Activated gamma-delta T cell (primary cell): Measurements from ENCODE around the gene B4GALT1.

Experiments used
- DNase-seq: peaks from one replicate; lab custom pipeline; 2025; lab: John Stamatoyannopoulos, UW

The B4GALT1 gene

DNA sequence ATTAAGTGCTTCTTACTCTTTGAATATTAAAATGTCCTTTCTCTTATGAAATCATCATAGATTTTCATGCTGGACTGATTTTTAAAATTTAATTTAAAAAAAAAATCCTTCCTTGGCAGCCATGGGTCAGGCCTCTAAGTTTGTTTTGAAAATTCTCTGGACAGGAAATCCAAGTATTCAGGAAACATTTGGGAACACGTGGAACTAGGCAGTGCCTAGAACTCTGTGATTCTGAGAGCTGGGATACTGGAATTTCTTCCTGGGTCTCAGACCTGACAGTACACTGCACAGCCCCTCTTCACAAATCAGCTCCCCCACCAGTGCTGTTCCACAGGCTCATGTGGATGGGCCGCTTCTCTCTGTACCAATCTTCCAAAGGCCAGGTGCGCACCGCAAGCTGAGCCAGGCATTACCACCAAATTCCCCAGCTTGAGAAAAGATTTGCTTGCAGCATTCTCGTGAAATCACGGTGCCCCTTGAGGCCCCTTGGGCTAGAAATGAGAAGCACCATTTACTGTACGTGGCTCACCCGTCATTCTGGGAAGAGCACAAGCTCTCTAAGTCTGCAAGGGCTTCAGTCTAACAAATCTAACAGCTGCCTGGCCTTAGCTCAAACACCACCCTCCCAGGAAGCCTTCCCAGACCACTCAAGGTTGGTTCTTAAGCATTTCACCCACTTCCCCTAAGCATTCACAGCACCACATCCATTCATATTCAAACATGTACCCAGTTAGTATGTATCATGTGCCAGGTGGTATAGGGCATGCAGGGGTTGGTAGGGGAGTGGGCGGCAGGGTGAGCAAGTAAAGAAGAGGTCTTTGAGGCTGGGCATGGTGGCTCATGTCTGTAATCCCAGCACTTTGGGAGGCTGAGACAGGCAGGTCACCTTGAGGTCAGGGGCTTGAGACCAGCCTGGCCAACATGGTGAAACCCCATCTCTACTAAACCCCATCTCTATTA is 26.5 kb downstream of the B4GALT1 start:
- no peak for DNase-seq

DNA sequence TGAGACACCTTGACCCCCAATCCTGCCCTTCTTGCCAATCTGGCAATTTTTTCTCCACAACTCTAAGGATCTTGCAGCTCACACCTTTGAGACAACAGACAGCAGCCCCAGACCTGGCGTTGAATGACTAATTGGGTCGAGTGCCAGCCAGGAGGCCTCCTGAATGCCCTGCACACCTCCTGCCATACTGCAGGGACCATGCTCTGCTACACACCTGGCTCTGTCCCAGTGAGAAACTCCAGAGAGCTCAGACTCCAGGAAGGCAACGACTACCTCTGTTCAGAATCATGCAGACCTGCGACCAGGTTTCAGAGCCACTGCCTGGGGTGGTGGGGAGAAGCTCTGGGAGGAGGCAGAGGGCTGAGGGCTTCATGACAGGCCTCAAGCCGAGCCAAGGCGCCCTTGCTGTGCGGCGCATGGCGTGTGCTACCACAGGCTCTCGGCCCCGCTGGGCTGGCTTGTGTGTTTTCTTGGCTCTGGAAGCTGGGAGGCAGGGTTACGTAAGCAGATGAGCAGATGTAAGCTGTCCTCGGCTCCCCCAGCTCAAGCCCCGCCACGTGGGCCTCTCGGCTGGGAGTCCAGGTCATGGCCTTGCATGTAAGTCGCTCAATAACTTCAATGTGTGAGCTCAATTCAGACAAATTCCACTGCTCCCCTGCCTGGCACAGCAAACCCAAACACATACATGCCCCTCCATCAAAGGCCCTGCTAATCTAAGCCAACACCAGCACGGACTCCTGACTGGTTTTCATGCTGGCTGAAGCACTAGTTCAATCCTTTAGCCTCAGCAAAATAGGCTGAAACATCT is 27.5 kb downstream of the B4GALT1 start:
- no peak for DNase-seq

DNA sequence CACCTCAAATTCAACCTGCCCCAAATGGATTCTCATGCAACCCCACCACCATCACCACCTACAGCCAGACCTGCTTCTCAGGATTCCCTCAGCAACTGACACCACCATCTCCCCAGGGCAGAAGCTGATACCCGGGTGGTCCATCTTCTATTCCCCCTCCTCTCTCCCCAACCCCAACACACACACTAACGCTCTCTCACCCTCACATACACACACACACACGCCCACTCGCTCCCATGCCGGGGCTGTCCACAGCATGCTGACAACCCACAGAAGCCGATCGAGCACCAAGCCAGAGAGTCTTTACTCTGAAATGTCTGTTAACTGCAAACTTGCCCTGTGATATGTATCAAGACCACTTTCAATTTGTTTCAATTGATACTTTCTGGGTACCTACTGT is 28.4 kb downstream of the B4GALT1 start:
- DNase-seq, result no peak

GRCh38 chr9:33137781-33138264 is 29.3 kb downstream of the B4GALT1 start:
- DNase-seq, result no peak

- no peak for DNase-seq
Observed at GRCh38 chr9:33136721-33137670, 30.1 kb downstream of the B4GALT1 start.

- DNase-seq, result no peak
Observed at GRCh38 chr9:33135470-33135958, 31.6 kb downstream of the B4GALT1 start.

GRCh38 chr9:33135031-33135461 is 32.1 kb downstream of the B4GALT1 start:
- DNase-seq, result no peak

DNA sequence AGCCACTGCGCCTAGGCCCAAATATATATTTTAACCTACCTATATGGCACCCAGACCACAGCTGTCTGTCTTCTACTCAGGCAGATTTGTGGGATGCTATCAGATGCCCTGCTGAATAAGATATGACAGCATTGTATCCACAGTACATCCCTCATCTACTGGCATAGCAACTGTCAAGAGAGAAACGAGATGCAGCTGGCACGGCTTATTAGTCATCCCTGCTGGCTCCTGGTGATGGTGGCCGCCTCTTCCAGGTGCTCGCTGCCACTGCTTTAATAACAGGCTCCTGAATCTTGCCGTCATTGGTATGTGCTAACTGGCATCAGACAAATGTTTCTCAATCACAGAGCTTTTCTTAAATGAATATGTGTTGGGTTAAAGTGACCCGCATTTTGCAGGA is 34.0 kb downstream of the B4GALT1 start:
- DNase-seq, result no peak

DNA sequence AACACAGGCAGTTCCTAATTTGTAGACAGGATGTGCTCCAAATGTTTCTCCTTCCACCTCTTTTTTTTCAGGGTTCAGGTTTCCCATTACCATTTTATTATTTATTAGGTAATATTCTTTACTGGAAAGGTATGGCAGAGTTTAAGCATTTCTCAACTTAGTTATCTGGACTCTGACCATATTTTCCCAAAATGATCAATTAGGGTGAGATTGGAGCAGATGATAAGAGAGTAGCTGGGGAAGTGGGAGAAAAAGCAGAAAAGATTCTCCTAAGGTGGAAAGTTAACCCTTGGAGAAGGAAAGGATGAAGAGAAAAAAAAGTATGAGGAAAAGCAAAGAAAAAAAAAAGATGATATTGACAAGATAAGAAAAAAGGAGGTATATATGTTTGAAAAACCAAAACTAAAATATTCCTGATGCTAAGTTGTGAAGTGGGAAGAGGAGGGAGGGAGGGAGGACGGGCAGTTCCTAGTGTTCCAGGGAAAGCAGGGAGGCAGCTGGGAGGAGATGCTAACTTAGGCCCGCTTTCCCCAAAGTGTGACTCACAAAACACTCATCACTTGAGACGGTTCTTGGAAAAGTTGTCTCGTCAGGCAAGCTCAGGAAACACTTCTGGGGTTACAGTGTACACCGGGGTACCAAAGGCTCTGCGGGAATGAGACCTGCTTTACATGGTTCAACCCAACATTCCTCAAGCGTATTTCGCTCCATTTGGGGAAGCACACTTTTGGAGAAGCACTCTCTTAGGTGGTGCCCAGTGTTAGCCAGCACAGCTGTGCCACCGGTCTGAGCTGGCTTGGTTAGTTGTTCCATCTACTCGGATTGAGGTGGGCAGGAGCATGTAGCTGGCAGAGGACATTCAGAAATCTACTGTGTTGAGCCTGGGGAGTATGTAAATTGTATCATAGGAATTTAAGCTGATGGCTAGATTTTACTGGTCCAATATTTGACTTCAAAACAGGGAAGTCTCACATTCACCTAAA is 35.1 kb downstream of the B4GALT1 start:
- DNase-seq, result no peak

DNA sequence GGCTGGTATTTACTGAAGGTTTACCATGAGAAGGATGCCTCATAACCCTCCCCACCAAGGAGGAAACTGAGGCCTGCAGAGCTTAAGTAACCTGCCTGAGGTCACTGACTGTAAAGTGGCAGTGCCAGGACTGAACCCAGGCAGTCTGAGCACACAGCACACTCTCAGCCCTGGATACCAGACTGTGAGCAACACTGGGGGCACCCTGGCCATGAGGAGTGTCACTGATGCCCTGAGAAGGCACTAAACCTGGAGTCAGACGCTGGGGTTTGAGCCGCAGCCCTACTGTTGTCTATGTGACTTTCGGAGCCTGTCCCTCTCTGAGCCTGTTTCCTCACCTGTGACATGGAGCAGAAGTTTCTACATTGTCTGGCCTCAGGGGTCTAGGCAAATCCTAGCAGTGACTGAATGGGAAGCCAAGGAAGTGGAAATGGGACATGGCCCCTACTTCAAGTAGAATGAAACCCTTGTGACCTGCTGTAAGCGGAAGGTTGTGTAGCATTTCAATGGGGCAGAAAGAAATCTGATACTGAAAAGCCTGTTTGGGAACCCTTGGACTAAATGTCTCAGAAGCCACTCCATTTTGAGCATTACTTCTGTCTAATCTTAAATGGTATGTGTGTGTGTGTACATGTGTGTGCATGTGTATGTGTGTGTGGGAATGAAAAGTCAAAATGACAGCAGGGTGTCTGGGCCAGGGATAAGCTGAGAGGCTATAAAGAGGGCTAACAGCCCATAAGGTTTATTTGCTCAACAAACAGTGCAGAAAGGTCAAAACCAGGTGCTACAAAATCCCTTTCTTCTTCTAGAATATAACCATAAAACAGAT is 36.0 kb downstream of the B4GALT1 start:
- no peak for DNase-seq

- no peak for DNase-seq
Observed at GRCh38 chr9:33129886-33130881, 37.0 kb downstream of the B4GALT1 start.

DNA sequence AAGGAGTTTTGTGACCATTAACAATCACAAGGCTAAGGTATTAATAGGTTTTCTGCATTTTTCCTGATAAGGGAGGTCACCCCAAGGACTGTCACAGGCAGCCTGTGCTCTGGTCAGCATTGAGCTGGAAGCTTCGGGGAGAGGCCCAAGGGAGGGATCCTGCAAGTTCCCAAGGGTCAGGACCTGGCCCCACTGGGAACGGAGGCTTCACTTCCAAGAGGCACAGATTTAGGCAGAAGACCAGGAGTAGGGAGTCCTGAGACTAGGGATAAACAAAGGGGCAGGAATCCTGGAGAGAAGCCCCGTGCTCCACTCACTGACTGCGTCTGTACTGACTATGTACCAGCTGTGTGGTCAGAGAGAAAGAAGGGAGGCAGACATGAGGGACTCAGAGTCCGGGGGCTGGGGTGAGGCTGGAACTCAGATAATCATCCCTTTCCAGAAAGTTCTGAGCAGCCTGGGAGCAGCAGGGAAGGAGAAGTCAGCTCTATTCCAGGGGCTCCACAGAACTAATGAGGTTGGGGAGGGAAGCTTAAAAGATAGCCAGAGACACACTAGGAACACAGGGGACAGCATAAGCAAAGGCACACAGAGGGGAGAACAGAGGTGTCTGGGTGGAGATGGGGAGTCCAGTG is 37.8 kb downstream of the B4GALT1 start:
- DNase-seq, result no peak

- no peak for DNase-seq
Observed at GRCh38 chr9:33128570-33128969, 38.6 kb downstream of the B4GALT1 start.

DNA sequence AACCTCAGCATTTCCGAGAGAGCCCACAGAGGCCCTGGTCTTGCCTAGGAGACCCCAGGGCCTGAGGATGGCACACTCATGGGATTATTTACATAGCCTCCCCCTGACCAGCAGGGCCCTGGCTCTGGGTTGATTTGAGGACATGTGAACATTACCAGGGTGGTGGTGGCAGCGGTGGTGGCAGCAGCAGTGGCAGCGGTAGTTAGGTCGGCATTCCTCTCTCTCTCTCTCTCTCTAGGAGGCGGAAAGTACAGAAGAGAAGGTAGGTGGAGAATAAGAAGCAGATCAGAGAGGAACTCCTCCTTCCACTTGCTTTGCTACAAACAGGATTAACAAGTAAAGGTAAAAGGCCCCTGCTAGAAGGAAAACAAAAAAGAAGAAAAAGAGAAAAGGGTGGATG is 39.3 kb downstream of the B4GALT1 start:
- no peak for DNase-seq

GRCh38 chr9:33125871-33126823 is 41.0 kb downstream of the B4GALT1 start:
- DNase-seq, result no peak

GRCh38 chr9:33125461-33125860 is 41.7 kb downstream of the B4GALT1 start:
- no peak for DNase-seq
